Islet of Langerhans (tissue), 1 donor: ENCODE measurements around the gene ALG2.
A peak's percentile ranks its signal among the peaks of the same experiment; 100 is the strongest.

Experiments used
- FAIRE-seq: peaks from one replicate; lab custom pipeline; 2011; peaks lifted over from hg19 to GRCh38; lab: Jason Lieb, UNC

ALG2 gene, protein sequence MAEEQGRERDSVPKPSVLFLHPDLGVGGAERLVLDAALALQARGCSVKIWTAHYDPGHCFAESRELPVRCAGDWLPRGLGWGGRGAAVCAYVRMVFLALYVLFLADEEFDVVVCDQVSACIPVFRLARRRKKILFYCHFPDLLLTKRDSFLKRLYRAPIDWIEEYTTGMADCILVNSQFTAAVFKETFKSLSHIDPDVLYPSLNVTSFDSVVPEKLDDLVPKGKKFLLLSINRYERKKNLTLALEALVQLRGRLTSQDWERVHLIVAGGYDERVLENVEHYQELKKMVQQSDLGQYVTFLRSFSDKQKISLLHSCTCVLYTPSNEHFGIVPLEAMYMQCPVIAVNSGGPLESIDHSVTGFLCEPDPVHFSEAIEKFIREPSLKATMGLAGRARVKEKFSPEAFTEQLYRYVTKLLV

GRCh38 chr9:99221621-99222415, at the start of gene ALG2, which contains the start of gene SEC61B:
ALG2 (minus strand) TSS chr9:99221942; CDS start chr9:99221894, 48 bp downstream.
SEC61B (plus strand) TSS chr9:99222282; CDS start chr9:99222364, 82 bp downstream.
- FAIRE-seq, result peak; percentile 17

GRCh38 chr9:99270491-99270890, 48.7 kb upstream of the ALG2 start:
- FAIRE-seq, result no peak

GRCh38 chr9:99269416-99269815, 47.7 kb upstream of the ALG2 start:
- no peak for FAIRE-seq

DNA sequence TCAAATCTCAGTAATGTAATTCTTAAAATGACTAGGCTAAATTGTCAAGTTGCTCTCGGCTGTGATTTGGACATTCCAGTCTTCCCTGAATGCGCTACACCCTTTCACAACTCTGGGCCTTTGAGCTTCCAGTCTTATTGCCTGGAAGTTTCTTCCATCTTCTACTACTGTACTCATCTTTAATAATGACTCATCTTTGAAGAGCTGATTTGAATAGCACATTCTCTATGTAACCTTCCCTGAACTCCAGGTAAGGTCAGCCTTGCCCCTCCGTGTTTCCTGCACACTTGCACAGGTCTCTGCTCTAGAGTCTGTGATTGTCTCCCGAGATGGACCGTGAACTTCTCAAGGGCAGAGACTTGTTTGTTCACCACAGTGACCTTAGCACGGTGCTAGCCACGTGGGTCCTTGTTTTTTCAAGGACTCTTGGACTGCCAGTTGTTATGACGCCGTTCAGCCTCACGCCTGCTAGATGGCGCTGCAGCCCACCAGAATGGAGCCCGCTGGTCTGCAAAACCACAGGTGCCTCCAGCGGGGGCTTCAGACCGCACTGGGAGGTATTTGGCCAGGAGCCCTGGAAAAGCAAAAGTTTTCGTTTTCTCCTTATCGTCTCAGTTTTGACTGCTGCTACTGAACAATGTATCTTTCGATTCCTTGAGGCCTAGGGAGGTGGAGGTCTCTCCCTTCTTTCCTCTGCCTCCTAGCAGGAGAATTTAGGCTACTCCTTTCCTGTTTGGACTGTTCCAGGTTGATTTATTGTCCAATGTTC, 44.7 kb upstream of the ALG2 start:
- FAIRE-seq, result no peak

DNA sequence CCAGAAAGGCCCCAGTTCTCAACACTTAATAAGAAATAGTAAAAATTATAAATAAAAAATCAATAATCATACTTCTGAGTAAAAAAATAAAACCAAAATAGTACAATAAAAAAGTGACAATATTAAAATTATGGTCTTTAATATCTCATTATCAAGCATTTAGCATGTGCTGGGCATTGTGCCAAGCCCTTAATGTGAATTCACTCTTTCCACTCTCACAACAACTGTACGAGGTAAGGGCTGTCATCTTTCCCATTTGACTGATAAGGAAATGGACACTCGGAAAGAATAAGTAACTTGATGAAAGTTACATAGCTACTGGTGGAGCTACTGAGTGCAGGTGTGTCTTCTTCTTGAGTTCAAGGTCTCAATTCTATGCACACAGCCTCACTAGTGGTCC, 43.9 kb upstream of the ALG2 start:
- FAIRE-seq, result no peak

DNA sequence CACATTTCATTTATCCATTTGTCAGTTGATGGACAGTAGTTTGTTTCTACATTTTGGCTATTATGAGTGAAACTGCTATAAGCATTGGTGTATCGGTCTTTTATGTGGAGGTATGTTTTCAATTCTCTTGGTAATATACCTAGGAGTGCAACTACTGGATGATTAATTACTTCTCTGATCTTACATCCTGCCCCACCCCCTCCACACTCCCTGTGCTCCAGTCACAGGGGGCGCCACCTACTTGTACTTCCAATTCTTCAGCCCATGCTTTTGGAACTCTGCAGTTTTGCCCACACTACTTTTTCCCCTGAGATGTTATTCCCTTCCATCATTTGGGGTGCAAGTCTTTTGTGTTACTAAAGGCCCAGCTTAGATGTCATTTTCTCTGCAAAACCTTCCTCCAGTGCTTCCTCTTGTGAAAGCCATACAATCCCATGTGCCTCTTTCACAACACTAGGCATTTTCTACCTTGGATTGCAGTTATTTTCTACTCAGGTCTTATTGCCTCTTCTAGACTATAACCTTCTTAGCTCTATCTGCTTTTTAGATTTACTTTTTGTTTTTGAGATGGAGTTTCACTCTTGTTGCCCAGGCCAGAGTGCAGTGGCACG, 42.4 kb upstream of the ALG2 start:
- FAIRE-seq, result no peak

DNA sequence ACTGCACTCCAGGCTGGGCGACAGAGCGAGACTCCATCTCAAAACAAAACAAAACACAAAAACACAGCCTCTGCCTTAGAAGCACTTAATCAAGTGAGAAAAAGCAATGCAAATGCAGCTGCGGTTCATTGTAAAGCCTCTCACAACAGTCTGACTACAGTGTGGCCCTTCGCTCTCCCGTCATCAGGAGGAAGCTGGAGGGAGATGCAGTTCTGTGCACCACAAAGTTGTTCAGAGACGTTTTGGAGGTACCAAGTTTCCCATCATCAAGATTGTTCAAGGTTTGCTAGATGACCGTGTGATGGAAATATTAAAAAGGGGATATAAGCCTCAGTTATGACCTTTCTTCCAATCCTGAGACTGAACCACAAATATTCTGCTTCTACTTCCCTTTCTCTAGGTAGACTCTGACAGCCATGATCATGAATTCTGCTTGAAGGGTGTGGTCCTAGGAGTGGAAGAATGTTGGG, 41.2 kb upstream of the ALG2 start:
- no peak for FAIRE-seq

DNA sequence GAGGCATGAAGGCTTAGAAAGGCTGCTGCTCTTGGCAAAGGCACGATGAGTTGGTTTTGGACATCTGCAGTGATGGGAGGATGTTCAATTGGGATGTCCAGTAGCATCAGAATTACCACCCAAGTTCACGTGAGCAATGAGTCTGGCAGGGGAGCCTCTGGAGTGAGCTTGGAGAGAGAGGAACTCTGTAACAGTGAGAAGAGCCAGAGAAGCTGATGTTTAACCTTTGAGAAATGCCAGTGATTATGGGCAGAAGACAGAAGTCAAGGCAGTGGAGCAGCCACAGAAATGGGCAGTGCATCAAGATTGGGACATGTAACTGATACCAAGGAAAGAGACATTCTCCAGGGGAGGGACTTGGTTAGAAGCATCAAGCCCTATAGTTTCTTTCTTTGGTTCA, 40.2 kb upstream of the ALG2 start:
- FAIRE-seq, result no peak

DNA sequence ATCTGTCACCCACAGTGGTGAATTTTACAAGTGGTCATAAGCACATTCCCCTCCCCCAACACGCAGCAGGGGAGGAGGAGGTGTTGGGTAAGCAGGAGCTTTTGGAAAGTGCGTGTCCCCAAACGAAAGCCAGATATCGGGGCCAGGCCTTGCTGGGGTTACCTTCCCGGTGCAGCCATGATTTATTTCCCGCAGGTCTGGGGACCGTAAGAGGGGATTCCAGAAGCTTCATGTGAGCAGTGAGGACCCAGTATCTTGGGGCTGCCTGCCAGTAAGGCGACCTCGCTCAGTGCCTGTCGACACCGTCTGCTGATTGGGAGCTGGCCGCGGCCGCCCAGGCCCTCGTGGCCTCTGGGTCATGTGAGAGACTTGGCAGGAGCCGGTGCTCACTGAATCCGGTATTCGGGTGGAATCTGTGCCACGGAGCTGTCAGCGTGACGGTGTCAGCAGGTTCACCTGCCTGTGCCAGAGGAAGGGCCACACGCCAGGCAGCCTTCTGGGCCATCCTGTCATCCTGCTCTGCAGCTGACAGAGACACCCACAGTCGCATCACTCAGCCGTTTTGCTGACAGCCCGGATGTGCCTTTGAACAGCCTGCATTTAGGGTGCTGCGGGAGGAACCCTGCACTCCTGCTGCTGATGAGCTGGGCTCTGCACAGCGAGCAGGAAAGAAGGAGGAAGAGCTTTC, 37.6 kb upstream of the ALG2 start:
- FAIRE-seq, result no peak

- no peak for FAIRE-seq
These were observed 36.1 kb upstream of the ALG2 start for GRCh38 chr9:99257723-99258389.

- no peak for FAIRE-seq
These were observed 33.9 kb upstream of the ALG2 start for GRCh38 chr9:99255651-99256050.

DNA sequence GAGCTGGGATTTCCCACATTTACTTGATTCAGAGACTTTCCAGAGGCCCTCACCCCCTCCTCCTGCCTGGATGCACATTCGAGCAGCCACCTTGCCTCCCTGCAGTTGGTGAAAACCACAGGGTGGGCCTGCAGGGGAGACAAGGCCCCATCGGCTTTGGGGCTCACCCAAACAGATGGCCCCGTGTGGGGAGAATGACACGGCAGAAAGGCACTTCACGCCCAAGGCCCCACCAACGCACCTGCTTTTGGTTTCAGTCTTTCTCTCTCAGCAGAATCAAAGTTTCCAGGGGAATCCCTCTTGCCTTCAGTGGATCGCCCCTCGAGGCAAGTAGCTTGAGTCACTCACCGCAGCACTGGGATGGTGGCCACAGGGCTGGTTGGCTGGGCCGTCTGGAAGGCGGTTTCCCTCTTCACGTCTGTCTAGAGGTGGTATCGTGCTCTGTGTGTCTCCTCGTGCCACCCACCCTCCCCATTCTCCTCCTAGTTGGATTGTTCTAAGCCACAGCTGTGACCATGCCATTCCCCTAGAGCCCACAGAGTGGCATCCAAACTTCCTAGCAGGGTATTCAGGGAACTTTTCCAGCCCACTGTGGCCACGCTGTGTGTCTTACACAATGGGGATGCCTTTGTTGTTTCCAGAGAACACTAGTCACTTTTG, 32.2 kb upstream of the ALG2 start:
- FAIRE-seq, result no peak

DNA sequence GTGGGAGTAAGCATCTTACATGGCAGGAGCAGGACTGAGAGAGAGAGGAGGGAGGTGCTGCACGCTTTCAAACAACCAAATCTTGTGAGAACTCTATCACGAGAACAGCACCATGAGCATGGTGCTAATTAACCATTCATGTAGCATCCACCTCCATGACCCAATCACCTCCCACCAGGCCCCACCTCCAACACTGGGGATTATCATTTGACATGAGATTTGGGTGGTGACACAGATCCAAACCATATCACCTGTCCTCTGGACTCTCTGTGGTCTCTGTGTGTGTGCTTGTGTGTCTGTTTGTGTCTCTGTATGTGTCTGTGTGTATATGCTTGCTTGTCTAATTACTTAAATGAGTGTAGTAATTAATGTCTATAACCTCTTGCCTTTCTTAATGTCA, 31.4 kb upstream of the ALG2 start:
- FAIRE-seq, result no peak

DNA sequence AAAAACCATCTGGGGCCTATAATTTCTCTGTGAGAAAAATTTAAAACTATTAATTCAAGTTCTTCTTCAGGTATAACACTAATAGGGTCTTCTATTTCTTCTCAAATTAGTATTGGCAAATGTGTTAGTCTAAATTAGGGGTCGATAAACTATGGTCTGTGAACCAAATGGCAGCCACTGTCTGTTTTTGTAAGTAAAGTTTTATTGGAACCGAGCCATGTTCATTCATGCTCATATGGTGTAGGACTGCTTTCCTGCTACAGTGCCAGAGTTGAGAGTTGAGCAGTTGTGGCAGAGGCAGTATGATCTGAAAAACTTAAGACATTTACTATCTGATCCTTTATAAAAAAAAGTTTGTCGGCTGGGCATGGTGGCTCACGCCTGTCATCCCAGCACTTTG, 29.4 kb upstream of the ALG2 start:
- FAIRE-seq, result no peak

DNA sequence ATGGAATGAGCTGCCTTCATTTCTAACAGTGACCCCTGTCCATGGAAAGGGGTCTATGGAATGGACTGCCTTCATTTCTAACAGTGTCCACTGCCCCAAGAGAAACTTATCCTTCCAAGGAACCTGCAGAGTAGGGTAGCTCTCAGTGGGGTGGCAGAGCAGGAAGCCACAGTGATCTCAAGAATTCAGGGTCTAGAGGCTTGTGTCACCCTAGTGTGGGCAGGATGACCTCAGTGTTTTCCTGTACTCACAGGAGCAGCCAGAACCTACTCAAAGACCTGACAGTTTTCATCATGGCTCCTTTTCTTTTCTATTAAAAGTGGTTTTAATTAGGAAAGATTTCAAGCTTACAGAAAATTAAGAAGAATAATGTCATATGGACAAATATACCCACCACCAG, 27.9 kb upstream of the ALG2 start:
- no peak for FAIRE-seq

- FAIRE-seq, result no peak
These were observed 22.9 kb upstream of the ALG2 start for GRCh38 chr9:99244344-99245260.

GRCh38 chr9:99241106-99241505, 19.4 kb upstream of the ALG2 start:
- no peak for FAIRE-seq

DNA sequence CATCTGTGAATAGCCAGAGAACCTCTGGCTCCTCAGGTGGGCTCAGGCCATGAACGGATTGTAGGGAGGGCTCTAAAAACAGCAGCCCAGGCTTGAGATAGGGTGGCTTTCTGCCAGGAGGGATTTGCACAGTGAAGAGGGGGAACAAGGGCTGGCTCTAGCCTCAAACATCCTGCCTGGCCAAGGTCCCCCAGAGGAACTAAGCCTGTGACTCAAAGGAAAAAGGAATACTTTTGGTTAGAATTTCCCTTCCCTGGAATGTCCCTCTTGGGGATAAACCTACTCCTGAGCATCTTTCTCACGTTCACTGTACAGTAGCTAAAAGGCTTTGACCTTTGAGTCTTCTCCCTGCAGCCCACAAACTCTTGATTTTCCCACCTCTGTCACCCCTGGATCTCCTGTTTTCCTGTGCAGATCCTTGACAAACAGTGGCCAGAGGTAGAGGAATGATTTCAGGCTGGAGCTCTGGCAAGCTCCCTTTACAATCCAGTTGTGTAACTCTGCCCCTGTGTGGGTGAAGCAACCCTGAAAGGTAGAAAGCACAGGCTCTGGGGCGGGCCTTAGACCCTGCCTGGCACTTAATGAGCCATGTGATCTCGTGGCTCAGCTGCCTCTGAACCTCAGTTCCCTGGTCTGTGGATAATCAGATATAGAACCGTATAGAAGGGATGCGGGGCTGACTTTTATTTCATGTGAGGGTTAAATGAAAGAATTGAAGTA, 17.8 kb upstream of the ALG2 start:
- no peak for FAIRE-seq

- FAIRE-seq, result no peak
These were observed 16.6 kb upstream of the ALG2 start for GRCh38 chr9:99238331-99238730.
